ENCODE results near the gene ZNF772. TPM values are rescaled to one million over a fixed set of nuclear protein-coding genes. Genes with fewer than 3 reads are reported as not detected.
"Not testable (repeated sequence)": the region's sequence is repeated elsewhere in the genome, so short reads cannot be mapped to it uniquely, and the experiment has no call there.

Gene ZNF772
- polyA plus RNA-seq, result 1 to 10 TPM; 1.1 to 2.1 (median 1.8) TPM

DNA sequence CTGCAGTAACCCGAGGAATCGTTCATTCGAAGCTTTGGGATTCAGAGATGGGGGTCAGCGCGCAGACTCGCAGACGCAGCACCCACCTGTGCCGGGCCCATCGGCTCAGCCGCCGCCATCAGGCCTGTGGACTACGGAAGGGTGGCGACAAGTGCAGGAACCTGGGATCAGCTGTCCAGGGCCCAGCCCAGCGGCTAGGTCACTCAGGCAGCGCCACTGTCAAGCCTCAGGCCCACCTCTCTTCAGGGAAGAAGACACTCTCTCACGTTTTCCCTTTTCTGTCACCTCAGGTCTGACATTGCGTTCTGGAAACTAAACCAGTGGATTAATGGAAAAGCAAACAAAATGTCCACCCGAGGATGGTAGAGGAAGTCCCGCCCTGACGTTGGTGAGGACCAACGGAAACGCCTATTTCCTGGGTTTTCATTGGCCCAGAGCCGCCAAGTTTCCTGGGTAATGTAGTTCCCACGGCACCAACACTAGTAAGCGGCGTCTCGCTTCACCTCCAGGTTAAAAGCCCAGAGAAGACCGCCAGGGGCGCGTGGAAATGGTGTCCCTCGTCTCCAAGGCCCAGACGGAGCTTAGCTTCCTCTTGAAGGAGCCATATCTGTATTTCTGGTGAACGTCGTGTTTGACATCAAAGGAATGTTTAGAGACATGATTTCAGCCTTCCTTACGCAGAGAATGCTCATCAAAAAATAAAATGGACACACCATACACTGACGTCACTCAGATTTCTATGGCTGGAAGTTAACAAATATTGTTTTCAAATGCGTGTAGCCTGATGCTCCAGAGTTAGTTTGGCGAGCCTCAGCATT, at the start of gene ZNF772:
Gene ZNF772, minus strand, starts transcription at position 376 of the 818 bp plus-strand sequence. Its CDS starts 257 bp downstream, at position 119.
- H3K27ac ChIP-seq (ENCODE audit: low read depth, low read length), result no peak within 1 kb of the TSS
- 7 to 9% (median 8%) methylated on average over 38 of the region's 38 CpGs for WGBS, 3 donors

GRCh38 chr19:57518021-57518420, 40.7 kb upstream of the ZNF772 start:
- 86 to 96% (median 90%) methylated on average over 4 of the region's 4 CpGs for WGBS, 3 donors
- not testable (repeated sequence) for H3K27ac ChIP-seq (ENCODE audit: low read depth, low read length)

DNA sequence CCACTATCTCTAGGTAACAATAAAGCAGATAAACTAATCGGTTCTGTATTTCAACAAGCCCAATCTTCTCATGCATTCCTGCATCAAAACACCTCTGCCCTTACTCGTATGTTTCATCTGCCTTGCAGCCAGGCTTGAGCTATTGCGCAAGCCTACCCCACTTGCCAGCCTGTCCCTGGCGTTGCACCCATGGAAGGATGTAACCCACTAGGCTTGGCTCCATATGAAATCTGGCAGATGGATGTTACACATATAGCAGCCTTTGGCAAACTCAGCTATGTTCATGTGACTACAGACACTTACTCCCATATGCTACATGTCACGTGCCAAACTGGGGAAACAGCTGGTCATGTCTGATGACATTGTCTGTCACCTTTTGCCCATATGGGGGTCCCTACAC, 37.9 kb upstream of the ZNF772 start:
- WGBS, 3 donors, result 84 to 96% (median 95%) methylated on average over 5 of the region's 5 CpGs
- no peak overlapping the region for H3K27ac ChIP-seq (ENCODE audit: low read depth, low read length)

DNA sequence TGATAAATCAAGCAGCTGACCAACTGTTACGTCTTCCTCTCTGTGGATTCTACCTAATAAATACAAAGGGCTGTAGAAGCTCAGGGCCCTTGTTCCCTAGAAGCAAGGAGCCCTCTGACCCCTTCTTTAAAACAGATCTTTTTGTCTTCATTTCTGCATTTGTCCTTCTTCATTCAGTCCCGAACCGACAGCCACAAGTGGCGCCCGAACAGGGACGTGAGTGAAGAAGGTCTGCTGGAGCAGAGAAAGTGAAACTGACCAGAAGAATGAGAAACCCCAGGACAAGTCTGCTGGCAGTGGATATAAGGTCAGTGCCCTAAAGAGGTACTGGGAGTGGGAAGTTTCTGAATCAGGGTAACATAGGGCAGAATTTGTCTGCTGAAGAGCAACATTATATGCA, 35.5 kb upstream of the ZNF772 start:
- 93 to 98% (median 96%) methylated on average over 6 of the region's 6 CpGs for WGBS, 3 donors
- H3K27ac ChIP-seq (ENCODE audit: low read depth, low read length), result no peak overlapping the region

GRCh38 chr19:57511484-57511883, 34.1 kb upstream of the ZNF772 start:
- no peak overlapping the region for H3K27ac ChIP-seq (ENCODE audit: low read depth, low read length)

- H3K27ac ChIP-seq (ENCODE audit: low read depth, low read length), result no peak overlapping the region
- WGBS, 3 donors, result 65 to 88% (median 85%) methylated on average over 4 of the region's 4 CpGs
Measured at GRCh38 chr19:57506163-57506562, 28.8 kb upstream of the ZNF772 start.

DNA sequence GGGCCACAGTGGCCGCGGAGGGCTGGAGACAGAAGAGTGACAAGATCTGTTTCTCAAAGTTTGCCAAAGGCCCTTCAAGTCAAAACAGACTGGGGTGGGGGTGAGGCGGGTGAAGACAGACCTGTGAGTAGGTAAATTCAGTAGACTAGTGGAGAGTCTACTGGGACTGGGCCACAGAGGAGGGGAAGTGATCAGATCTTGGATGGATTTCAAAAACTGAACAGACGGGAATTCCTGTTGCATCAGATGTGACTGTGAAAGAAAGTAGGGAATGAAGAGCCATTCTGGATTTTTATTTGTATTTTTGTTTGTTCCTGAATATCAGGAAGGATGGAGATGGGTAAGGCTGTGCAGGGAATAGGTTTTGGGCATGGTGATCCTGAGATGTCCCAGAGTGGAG, 23.0 kb upstream of the ZNF772 start:
- not testable (repeated sequence) for H3K27ac ChIP-seq (ENCODE audit: low read depth, low read length)
- 0 to 5% (median 4%) methylated on average over 1 of the region's 4 CpGs for WGBS, 3 donors

DNA sequence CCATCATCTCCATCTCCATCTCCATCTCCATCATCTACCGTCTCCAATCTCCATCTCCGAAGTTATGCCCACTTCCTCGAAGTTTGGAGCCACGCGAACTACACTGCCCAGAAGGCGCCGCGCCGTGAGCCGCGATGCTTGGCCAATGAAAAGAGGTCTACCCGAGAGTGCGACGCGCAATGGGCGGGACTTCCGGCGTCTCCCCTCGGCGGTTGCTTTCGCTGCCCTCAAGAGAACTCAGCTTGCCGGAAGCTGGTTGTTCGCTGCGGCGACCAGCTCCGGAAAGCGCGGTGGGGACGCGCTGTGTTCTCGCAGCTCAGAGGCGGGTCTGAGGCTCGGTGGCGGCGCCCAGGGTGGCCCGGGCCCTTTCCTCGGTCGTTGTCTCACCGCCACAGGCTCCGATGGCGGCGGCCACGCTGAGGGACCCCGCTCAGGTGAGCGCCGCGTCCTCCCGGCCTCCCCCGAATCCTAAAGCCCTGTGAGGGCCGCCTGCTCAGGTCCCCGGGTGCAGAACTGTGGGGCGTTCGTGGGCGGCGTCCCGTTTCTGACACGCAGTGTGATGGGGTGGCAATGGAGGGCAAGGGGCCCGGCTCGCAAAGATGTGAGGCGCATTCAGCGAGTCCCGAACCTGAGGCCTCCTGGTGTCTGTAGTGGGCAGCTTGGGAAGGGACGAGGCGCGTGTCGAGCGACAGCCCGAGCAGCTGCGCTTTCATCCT, 22.5 kb upstream of the ZNF772 start, which contains the start of gene ZNF773:
Gene ZNF773, plus strand, starts transcription at position 259 of the 716 bp plus-strand sequence. Its CDS starts 143 bp downstream, at position 402.
- not testable (repeated sequence) for H3K27ac ChIP-seq (ENCODE audit: low read depth, low read length)
- WGBS, 3 donors, result 0 to 1% (median 1%) methylated on average over 58 to 60 of the region's 69 CpGs

GRCh38 chr19:57499332-57499679, 21.9 kb upstream of the ZNF772 start:
- not testable (repeated sequence) for H3K27ac ChIP-seq (ENCODE audit: low read depth, low read length)

DNA sequence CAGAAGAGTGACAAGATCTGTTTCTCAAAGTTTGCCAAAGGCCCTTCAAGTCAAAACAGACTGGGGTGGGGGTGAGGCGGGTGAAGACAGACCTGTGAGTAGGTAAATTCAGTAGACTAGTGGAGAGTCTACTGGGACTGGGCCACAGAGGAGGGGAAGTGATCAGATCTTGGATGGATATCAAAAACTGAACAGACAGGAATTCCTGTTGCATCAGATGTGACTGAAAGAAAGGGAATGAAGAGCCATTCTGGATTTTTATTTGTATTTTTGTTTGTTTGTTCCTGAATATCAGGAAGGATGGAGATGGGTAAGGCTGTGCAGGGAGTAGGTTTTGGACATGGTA, 10.9 kb upstream of the ZNF772 start:
- WGBS, 3 donors, result no CpG with 5 or more reads among the region's 1 CpG
- H3K27ac ChIP-seq (ENCODE audit: low read depth, low read length), result not testable (repeated sequence)

DNA sequence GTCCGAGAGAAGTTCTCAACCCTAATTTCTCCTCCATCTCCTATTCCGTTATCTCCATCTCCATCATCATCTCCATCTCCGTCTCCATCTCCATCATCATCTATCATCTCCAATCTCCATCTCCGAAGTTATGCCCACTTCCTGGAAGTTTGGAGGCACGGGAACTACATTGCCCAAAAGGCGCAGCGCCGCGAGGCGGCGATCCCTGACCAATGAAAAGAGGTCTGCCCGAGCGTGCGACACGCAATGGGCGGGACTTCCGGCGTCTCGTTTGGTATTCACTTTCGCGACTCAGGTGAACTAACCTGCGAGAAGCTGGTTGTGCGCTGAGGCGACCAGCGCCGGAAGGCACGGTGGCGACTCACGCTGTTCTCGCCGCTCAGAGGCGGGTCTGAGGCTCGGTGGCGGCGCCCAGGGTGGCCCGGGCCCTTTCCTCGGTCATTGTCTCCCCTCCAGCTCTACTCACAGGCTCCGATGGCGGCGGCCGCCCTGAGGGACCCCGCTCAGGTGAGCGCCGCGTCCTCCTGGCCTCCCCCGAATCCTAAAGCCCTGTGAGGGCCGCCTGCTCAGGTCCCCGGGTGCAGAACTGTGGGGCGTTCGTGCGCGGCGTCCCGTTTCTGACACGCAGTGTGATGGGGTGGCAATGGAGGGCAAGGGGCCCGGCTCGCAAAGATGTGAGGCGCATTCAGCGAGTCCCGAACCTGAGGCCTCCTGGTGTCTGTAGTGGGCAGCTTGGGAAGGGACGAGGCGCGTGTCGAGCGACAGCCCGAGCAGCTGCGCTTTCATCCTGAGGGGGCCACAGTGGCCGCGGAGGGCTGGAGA, 10.3 kb upstream of the ZNF772 start, which contains the start of gene ZNF419:
Gene ZNF419, plus strand, starts transcription at position 274 of the 822 bp plus-strand sequence. Its CDS starts 201 bp downstream, at position 475.
- H3K27ac ChIP-seq (ENCODE audit: low read depth, low read length), result not testable (repeated sequence)
- WGBS, 3 donors, result 1 to 2% (median 1%) methylated on average over 53 to 57 of the region's 69 CpGs

GRCh38 chr19:57473646-57474045, 3.7 kb downstream of the ZNF772 start:
- WGBS, 3 donors, result 97 to 98% (median 97%) methylated on average over 4 of the region's 4 CpGs

DNA sequence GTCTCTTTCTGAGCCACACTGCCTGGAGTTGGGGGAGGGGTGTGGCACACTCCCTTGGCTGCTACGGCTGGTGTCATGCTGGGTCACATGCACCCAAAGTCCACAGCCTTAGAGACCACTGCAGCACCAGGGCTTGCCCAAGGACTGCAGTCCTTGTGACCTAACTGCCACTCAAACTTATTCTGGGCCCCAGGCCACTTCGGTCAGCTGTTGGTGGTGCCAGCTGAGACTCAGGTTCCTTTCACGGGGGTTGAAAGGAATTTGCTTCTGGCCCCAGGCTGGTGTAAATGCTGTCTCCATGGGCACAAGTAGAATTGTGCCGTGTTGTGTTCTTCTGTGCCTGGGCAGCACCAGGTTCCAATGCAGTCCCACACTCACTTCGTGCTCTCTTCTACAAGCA, 10.9 kb downstream of the ZNF772 start:
- 96 to 99% (median 98%) methylated on average over 5 of the region's 5 CpGs for WGBS, 3 donors
- H3K27ac ChIP-seq (ENCODE audit: low read depth, low read length), result no peak overlapping the region

More at GRCh38 chr19:57473646-57474045, 3.7 kb downstream of the ZNF772 start:
- no peak overlapping the region for H3K27ac ChIP-seq (ENCODE audit: low read depth, low read length)

DNA sequence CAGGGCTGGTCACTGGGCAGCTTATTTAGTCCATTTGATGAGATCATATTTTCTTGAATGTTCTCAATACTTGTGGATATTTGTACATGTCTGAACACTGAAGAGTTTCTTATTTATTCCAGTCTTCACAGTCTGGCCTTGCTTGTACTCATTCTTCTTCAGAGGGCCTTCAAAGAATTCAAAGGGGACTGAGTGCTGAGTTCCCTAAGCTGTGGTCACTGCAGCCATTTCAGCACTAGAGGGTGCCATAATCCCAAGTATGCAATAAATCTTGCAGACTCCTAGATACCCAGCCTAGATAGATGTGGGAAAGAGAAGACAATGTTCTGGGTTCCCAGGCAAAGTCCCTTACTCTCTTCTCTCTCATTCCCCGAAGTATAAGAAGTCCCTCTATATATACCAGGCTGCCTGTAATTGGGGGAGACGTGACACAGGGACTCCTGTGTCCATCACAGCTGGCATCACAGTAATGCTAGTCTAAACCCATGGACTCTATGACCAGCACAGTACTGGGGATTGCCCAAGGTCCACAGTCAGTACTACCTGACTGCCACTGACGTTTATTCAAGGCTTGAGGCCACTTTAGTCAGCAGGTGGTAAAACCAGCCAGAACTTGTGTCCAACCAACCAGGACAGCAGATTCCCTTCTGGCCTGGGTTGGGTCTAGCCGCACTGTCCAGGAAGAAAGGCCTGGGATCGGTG, 11.5 kb downstream of the ZNF772 start:
- 70 to 82% (median 73%) methylated on average over 5 of the region's 5 CpGs for WGBS, 3 donors
- H3K27ac ChIP-seq (ENCODE audit: low read depth, low read length), result no peak overlapping the region

DNA sequence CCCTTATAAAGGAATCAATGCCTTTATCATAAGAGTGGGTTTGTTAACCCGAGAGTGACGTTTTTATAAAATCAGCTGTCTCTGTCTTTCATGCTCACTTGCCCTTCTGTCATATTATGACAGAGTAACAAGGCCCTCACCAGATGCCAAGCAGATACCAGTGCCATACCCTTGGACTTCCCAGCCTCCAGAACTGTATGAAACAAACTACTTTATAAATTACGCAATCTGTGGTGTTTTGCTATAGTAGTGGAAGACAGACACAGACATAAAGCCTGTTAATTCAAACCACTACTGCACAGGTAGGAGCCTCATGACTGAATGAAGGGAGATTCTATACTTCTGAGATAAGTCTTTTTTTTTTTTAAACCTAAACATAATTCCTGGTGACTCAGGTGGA, 25.1 kb downstream of the ZNF772 start:
- 89 to 97% (median 95%) methylated on average over 3 of the region's 3 CpGs for WGBS, 3 donors
- H3K27ac ChIP-seq (ENCODE audit: low read depth, low read length), result no peak overlapping the region

DNA sequence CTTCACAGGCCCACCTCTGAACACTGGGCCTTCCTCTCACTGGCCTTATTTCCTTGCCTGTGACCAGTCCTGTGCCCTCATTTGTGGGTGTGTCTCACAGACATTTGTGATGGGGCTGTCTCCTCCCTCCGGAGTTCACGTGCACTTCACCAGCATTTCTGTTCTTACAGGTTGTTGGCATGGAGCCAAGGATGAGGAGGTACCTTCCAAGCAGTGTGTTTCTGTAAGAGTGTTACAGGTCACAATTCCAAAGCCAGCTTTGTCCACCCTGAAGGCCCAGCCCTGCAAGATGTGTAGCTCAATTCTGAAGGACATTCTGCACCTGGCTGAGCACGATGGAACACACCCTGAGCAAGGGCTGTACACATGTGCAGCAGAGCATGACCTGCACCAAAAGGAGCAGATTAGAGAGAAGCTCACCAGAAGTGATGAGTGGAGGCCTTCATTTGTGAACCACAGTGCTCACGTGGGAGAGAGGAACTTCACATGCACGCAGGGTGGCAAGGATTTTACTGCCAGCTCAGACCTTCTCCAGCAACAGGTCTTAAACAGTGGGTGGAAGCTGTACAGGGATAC, 34.2 kb downstream of the ZNF772 start:
- 73 to 86% (median 78%) methylated on average over 5 of the region's 5 CpGs for WGBS, 3 donors
- H3K27ac ChIP-seq (ENCODE audit: low read depth, low read length), result no peak overlapping the region

DNA sequence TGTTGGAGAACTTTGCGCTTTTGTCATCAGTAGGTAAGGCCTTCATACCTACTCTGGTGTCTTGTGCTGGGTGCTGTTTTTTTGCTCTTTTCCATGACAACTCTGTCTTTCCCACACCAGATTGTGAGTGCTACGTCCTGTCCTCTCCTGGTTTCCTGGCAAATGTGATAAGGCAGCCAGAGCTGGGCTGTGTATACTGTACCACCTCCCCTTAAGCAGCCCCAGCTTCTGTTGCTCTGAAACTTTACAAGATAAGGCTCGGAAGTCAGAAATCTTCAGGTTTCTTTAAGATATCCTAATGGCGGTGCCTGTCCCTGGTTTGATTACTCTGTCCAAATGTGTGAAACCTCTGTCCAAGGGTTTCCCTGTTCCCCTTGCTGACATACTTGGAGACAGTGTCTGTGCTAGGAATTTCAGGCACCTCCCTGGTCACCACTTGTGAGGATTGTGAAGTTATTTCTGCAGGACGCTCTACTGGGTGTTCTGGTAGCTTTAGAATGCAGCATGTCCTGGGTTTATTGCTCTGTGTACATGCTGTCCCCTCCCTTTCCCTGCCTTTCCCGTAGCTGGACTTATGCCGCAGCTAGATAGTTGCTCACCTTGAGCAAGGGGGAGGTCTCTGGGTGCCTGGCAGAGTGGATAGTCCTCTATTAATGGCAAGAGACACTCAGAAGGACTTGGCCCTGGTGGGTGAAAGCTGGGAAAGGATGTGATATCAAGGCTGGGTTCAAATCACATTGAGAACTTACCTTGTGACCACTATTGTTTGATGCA, 35.2 kb downstream of the ZNF772 start:
- H3K27ac ChIP-seq (ENCODE audit: low read depth, low read length), result no peak overlapping the region
- WGBS, 3 donors, result 78 to 94% (median 91%) methylated on average over 6 to 7 of the region's 7 CpGs

Data from adipose tissue (tissue), 3 donors.